ENCODE data around the gene STK39.
A peak's percentile ranks its signal among the peaks of the same experiment; 100 is the strongest.

STK39 gene

GRCh38 chr2:168247341-168248261 lies at the start of gene STK39:
Gene STK39, minus strand, starts transcription at chr2:168247595. Its CDS starts 160 bp downstream, at chr2:168247435.
- Histone ChIP-seq H3K36me3 (ENCODE audit: control insufficient read depth in 1 of 2, insufficient read depth in 2 of 2, low read length in 2 of 2) (no peaks in the 10 kb centered on the region), H3K27ac (ENCODE audit: low read depth, low read length) (peak within 1 kb of the TSS; percentile 67), H3K9me3 (ENCODE audit: control insufficient read depth in 1 of 2, low read length in 2 of 2) (no peaks in the 10 kb centered on the region), H3K9ac (ENCODE audit: low read depth in 1 of 2, low read length in 2 of 2) (peak within 1 kb of the TSS; percentile 69 to 81), H3K4me3 (ENCODE audit: low read depth in 1 of 2, low read length in 2 of 2) (peak within 1 kb of the TSS; percentile 80), H3K27me3 (ENCODE audit: control insufficient read depth in 1 of 2, insufficient read depth in 2 of 2, low read length in 2 of 2) (no peaks in the 10 kb centered on the region), H3K4me1 (ENCODE audit: control insufficient read depth in 1 of 2, insufficient read depth in 2 of 2, low read length in 2 of 2) (peaks cover 12 to 32% of the 10 kb centered on the region in 2 donors)

- no peaks in the 10 kb centered on the region for H3K9me3 ChIP-seq (ENCODE audit: control insufficient read depth in 1 of 2, low read length in 2 of 2)
- H3K9ac ChIP-seq (ENCODE audit: low read depth in 1 of 2, low read length in 2 of 2) = no peak overlapping the region
- H3K4me1 ChIP-seq (ENCODE audit: control insufficient read depth in 1 of 2, insufficient read depth in 2 of 2, low read length in 2 of 2) = peaks cover 0 to 9% of the 10 kb centered on the region in 2 donors
- H3K27me3 ChIP-seq (ENCODE audit: control insufficient read depth in 1 of 2, insufficient read depth in 2 of 2, low read length in 2 of 2) = no peaks in the 10 kb centered on the region
- H3K27ac ChIP-seq (ENCODE audit: low read depth, low read length) = no peak overlapping the region
- no peaks in the 10 kb centered on the region for H3K36me3 ChIP-seq (ENCODE audit: control insufficient read depth in 1 of 2, insufficient read depth in 2 of 2, low read length in 2 of 2)
- no peak overlapping the region for H3K4me3 ChIP-seq (ENCODE audit: low read depth in 1 of 2, low read length in 2 of 2)
Measured at GRCh38 chr2:168295051-168295450, 47.7 kb upstream of the STK39 start.

- H3K4me1 ChIP-seq (ENCODE audit: control insufficient read depth in 1 of 2, insufficient read depth in 2 of 2, low read length in 2 of 2) = peaks cover 0 to 9% of the 10 kb centered on the region in 2 donors
- no peak overlapping the region for H3K9ac ChIP-seq (ENCODE audit: low read depth in 1 of 2, low read length in 2 of 2)
- no peak overlapping the region for H3K27ac ChIP-seq (ENCODE audit: low read depth, low read length)
- H3K36me3 ChIP-seq (ENCODE audit: control insufficient read depth in 1 of 2, insufficient read depth in 2 of 2, low read length in 2 of 2) = no peaks in the 10 kb centered on the region
- H3K27me3 ChIP-seq (ENCODE audit: control insufficient read depth in 1 of 2, insufficient read depth in 2 of 2, low read length in 2 of 2) = no peaks in the 10 kb centered on the region
- no peaks in the 10 kb centered on the region for H3K9me3 ChIP-seq (ENCODE audit: control insufficient read depth in 1 of 2, low read length in 2 of 2)
- no peak overlapping the region for H3K4me3 ChIP-seq (ENCODE audit: low read depth in 1 of 2, low read length in 2 of 2)
Measured at GRCh38 chr2:168294409-168294808, 47.0 kb upstream of the STK39 start.

- H3K9me3 ChIP-seq (ENCODE audit: control insufficient read depth in 1 of 2, low read length in 2 of 2) = no peaks in the 10 kb centered on the region
- H3K27me3 ChIP-seq (ENCODE audit: control insufficient read depth in 1 of 2, insufficient read depth in 2 of 2, low read length in 2 of 2) = no peaks in the 10 kb centered on the region
- H3K4me3 ChIP-seq (ENCODE audit: low read depth in 1 of 2, low read length in 2 of 2) = no peak overlapping the region
- no peak overlapping the region for H3K9ac ChIP-seq (ENCODE audit: low read depth in 1 of 2, low read length in 2 of 2)
- peaks cover 0 to 9% of the 10 kb centered on the region in 2 donors for H3K4me1 ChIP-seq (ENCODE audit: control insufficient read depth in 1 of 2, insufficient read depth in 2 of 2, low read length in 2 of 2)
- H3K36me3 ChIP-seq (ENCODE audit: control insufficient read depth in 1 of 2, insufficient read depth in 2 of 2, low read length in 2 of 2) = no peaks in the 10 kb centered on the region
- H3K27ac ChIP-seq (ENCODE audit: low read depth, low read length) = no peak overlapping the region
Measured at GRCh38 chr2:168293766-168294165, 46.4 kb upstream of the STK39 start.

GRCh38 chr2:168290391-168290790 lies 43.0 kb upstream of the STK39 start:
- no peaks in the 10 kb centered on the region for H3K36me3 ChIP-seq (ENCODE audit: control insufficient read depth in 1 of 2, insufficient read depth in 2 of 2, low read length in 2 of 2)
- H3K9ac ChIP-seq (ENCODE audit: low read depth in 1 of 2, low read length in 2 of 2) = no peak overlapping the region
- no peak overlapping the region for H3K27ac ChIP-seq (ENCODE audit: low read depth, low read length)
- H3K4me1 ChIP-seq (ENCODE audit: control insufficient read depth in 1 of 2, insufficient read depth in 2 of 2, low read length in 2 of 2) = peaks cover 0 to 7% of the 10 kb centered on the region in 2 donors
- no peaks in the 10 kb centered on the region for H3K27me3 ChIP-seq (ENCODE audit: control insufficient read depth in 1 of 2, insufficient read depth in 2 of 2, low read length in 2 of 2)
- no peaks in the 10 kb centered on the region for H3K9me3 ChIP-seq (ENCODE audit: control insufficient read depth in 1 of 2, low read length in 2 of 2)
- H3K4me3 ChIP-seq (ENCODE audit: low read depth in 1 of 2, low read length in 2 of 2) = no peak overlapping the region

- Histone ChIP-seq H3K4me3 (ENCODE audit: low read depth in 1 of 2, low read length in 2 of 2) (no peak overlapping the region), H3K4me1 (ENCODE audit: control insufficient read depth in 1 of 2, insufficient read depth in 2 of 2, low read length in 2 of 2) (peaks cover 0 to 3% of the 10 kb centered on the region in 2 donors), H3K9me3 (ENCODE audit: control insufficient read depth in 1 of 2, low read length in 2 of 2) (no peaks in the 10 kb centered on the region), H3K36me3 (ENCODE audit: control insufficient read depth in 1 of 2, insufficient read depth in 2 of 2, low read length in 2 of 2) (no peaks in the 10 kb centered on the region), H3K9ac (ENCODE audit: low read depth in 1 of 2, low read length in 2 of 2) (no peak overlapping the region), H3K27me3 (ENCODE audit: control insufficient read depth in 1 of 2, insufficient read depth in 2 of 2, low read length in 2 of 2) (no peaks in the 10 kb centered on the region), H3K27ac (ENCODE audit: low read depth, low read length) (no peak overlapping the region)
Measured at GRCh38 chr2:168289880-168290279, 42.5 kb upstream of the STK39 start.

- no peak overlapping the region for H3K27ac ChIP-seq (ENCODE audit: low read depth, low read length)
- H3K36me3 ChIP-seq (ENCODE audit: control insufficient read depth in 1 of 2, insufficient read depth in 2 of 2, low read length in 2 of 2) = no peaks in the 10 kb centered on the region
- H3K4me1 ChIP-seq (ENCODE audit: control insufficient read depth in 1 of 2, insufficient read depth in 2 of 2, low read length in 2 of 2) = no peaks in the 10 kb centered on the region
- H3K9me3 ChIP-seq (ENCODE audit: control insufficient read depth in 1 of 2, low read length in 2 of 2) = no peaks in the 10 kb centered on the region
- no peak overlapping the region for H3K4me3 ChIP-seq (ENCODE audit: low read depth in 1 of 2, low read length in 2 of 2)
- H3K9ac ChIP-seq (ENCODE audit: low read depth in 1 of 2, low read length in 2 of 2) = no peak overlapping the region
- no peaks in the 10 kb centered on the region for H3K27me3 ChIP-seq (ENCODE audit: control insufficient read depth in 1 of 2, insufficient read depth in 2 of 2, low read length in 2 of 2)
Measured at GRCh38 chr2:168286535-168286934, 39.1 kb upstream of the STK39 start.

GRCh38 chr2:168278424-168278888 lies 31.1 kb upstream of the STK39 start:
- no peaks in the 10 kb centered on the region for H3K27me3 ChIP-seq (ENCODE audit: control insufficient read depth in 1 of 2, insufficient read depth in 2 of 2, low read length in 2 of 2)
- H3K9ac ChIP-seq (ENCODE audit: low read depth in 1 of 2, low read length in 2 of 2) = no peak overlapping the region
- no peaks in the 10 kb centered on the region for H3K9me3 ChIP-seq (ENCODE audit: control insufficient read depth in 1 of 2, low read length in 2 of 2)
- no peak overlapping the region for H3K4me3 ChIP-seq (ENCODE audit: low read depth in 1 of 2, low read length in 2 of 2)
- H3K36me3 ChIP-seq (ENCODE audit: control insufficient read depth in 1 of 2, insufficient read depth in 2 of 2, low read length in 2 of 2) = no peaks in the 10 kb centered on the region
- peaks cover 2 to 22% of the 10 kb centered on the region in 2 donors for H3K4me1 ChIP-seq (ENCODE audit: control insufficient read depth in 1 of 2, insufficient read depth in 2 of 2, low read length in 2 of 2)
- no peak overlapping the region for H3K27ac ChIP-seq (ENCODE audit: low read depth, low read length)

- Histone ChIP-seq H3K27ac (ENCODE audit: low read depth, low read length) (no peak overlapping the region), H3K9ac (ENCODE audit: low read depth in 1 of 2, low read length in 2 of 2) (no peak overlapping the region), H3K4me1 (ENCODE audit: control insufficient read depth in 1 of 2, insufficient read depth in 2 of 2, low read length in 2 of 2) (peaks cover 2 to 22% of the 10 kb centered on the region in 2 donors), H3K4me3 (ENCODE audit: low read depth in 1 of 2, low read length in 2 of 2) (no peak overlapping the region), H3K9me3 (ENCODE audit: control insufficient read depth in 1 of 2, low read length in 2 of 2) (no peaks in the 10 kb centered on the region), H3K36me3 (ENCODE audit: control insufficient read depth in 1 of 2, insufficient read depth in 2 of 2, low read length in 2 of 2) (no peaks in the 10 kb centered on the region), H3K27me3 (ENCODE audit: control insufficient read depth in 1 of 2, insufficient read depth in 2 of 2, low read length in 2 of 2) (no peaks in the 10 kb centered on the region)
Measured at GRCh38 chr2:168277276-168277675, 29.9 kb upstream of the STK39 start.

GRCh38 chr2:168272225-168272624 lies 24.8 kb upstream of the STK39 start:
- Histone ChIP-seq H3K9me3 (ENCODE audit: control insufficient read depth in 1 of 2, low read length in 2 of 2) (no peaks in the 10 kb centered on the region), H3K9ac (ENCODE audit: low read depth in 1 of 2, low read length in 2 of 2) (no peak overlapping the region), H3K4me1 (ENCODE audit: control insufficient read depth in 1 of 2, insufficient read depth in 2 of 2, low read length in 2 of 2) (peaks cover 0 to 2% of the 10 kb centered on the region in 2 donors), H3K27me3 (ENCODE audit: control insufficient read depth in 1 of 2, insufficient read depth in 2 of 2, low read length in 2 of 2) (no peaks in the 10 kb centered on the region), H3K27ac (ENCODE audit: low read depth, low read length) (no peak overlapping the region), H3K36me3 (ENCODE audit: control insufficient read depth in 1 of 2, insufficient read depth in 2 of 2, low read length in 2 of 2) (no peaks in the 10 kb centered on the region), H3K4me3 (ENCODE audit: low read depth in 1 of 2, low read length in 2 of 2) (no peak overlapping the region)

All from duodenal mucosa (tissue), 2 donors.